Skeletal muscle satellite cell (primary cell): ENCODE results near the gene ENOX1.

Experiments used
- H3K27me3 ChIP-seq: 2 replicates; pipeline ENCODE4 v1.7.0; 2013; ENCODE audit warnings: low read length; ENCODE audit not compliant: control insufficient read depth, insufficient read depth
- H3K36me3 ChIP-seq: 2 replicates; pipeline ENCODE4 v1.7.0; 2013; ENCODE audit warnings: mild to moderate bottlenecking, control low read depth, low read length; ENCODE audit not compliant: insufficient read depth
- H3K4me1 ChIP-seq: 2 replicates; pipeline ENCODE4 v1.7.0; 2013; ENCODE audit warnings: low read length; ENCODE audit not compliant: control insufficient read depth, insufficient read depth
- H3K4me2 ChIP-seq: 2 replicates; pipeline ENCODE4 v1.7.0; 2013; ENCODE audit warnings: mild to moderate bottlenecking, low read length
- H3K4me3 ChIP-seq: 2 replicates; pipeline ENCODE4 v1.7.0; 2013; ENCODE audit warnings: low read length
- H3K9ac ChIP-seq: 2 replicates; pipeline ENCODE4 v1.7.0; 2013; ENCODE audit warnings: mild to moderate bottlenecking, low read depth, low read length, moderate library complexity
- H3K9me3 ChIP-seq: replicated peaks from 2 replicates; pipeline ENCODE4 v1.7.0; 2013; ENCODE audit warnings: mild to moderate bottlenecking, control low read depth, low read length

The ENOX1 gene

GRCh38 chr13:43339805-43340550 lies 446.8 kb downstream of the ENOX1 start:
- no peaks in the 10 kb centered on the region for H3K27me3 ChIP-seq
- H3K4me2 ChIP-seq, result no peak overlapping the region
- H3K4me1 ChIP-seq, result no peaks in the 10 kb centered on the region
- H3K9me3 ChIP-seq, result no peaks in the 10 kb centered on the region
- no peaks in the 10 kb centered on the region for H3K36me3 ChIP-seq
- H3K4me3 ChIP-seq, result no peak overlapping the region
- H3K9ac ChIP-seq, result no peak overlapping the region

- Histone ChIP-seq H3K4me1 (no peaks in the 10 kb centered on the region), H3K27me3 (no peaks in the 10 kb centered on the region), H3K4me2 (no peak overlapping the region), H3K9ac (no peak overlapping the region), H3K4me3 (no peak overlapping the region), H3K9me3 (no peaks in the 10 kb centered on the region), H3K36me3 (no peaks in the 10 kb centered on the region)
These were observed 447.5 kb downstream of the ENOX1 start for GRCh38 chr13:43339145-43339804.

GRCh38 chr13:43335764-43336163 lies 451.0 kb downstream of the ENOX1 start:
- Histone ChIP-seq H3K4me1 (no peaks in the 10 kb centered on the region), H3K9ac (no peak overlapping the region), H3K36me3 (no peaks in the 10 kb centered on the region), H3K4me2 (no peak overlapping the region), H3K27me3 (no peaks in the 10 kb centered on the region), H3K4me3 (no peak overlapping the region), H3K9me3 (no peaks in the 10 kb centered on the region)

- no peak overlapping the region for H3K4me2 ChIP-seq
- H3K9ac ChIP-seq, result no peak overlapping the region
- no peaks in the 10 kb centered on the region for H3K4me1 ChIP-seq
- no peaks in the 10 kb centered on the region for H3K9me3 ChIP-seq
- no peaks in the 10 kb centered on the region for H3K36me3 ChIP-seq
- H3K4me3 ChIP-seq, result no peak overlapping the region
- no peaks in the 10 kb centered on the region for H3K27me3 ChIP-seq
These were observed 453.6 kb downstream of the ENOX1 start for GRCh38 chr13:43333176-43333575.

- Histone ChIP-seq H3K9me3 (no peaks in the 10 kb centered on the region), H3K27me3 (no peaks in the 10 kb centered on the region), H3K36me3 (no peaks in the 10 kb centered on the region), H3K4me3 (no peak overlapping the region), H3K4me1 (no peaks in the 10 kb centered on the region), H3K4me2 (no peak overlapping the region), H3K9ac (no peak overlapping the region)
These were observed 455.1 kb downstream of the ENOX1 start for GRCh38 chr13:43331672-43332071.

GRCh38 chr13:43329702-43330101 lies 457.1 kb downstream of the ENOX1 start:
- Histone ChIP-seq H3K9me3 (no peaks in the 10 kb centered on the region), H3K36me3 (no peaks in the 10 kb centered on the region), H3K4me2 (no peak overlapping the region), H3K27me3 (no peaks in the 10 kb centered on the region), H3K4me3 (no peak overlapping the region), H3K9ac (no peak overlapping the region), H3K4me1 (peaks cover under 1% of the 10 kb centered on the region)

- no peak overlapping the region for H3K4me3 ChIP-seq
These were observed 457.9 kb downstream of the ENOX1 start for GRCh38 chr13:43328907-43329306.

GRCh38 chr13:43326100-43326499 lies 460.7 kb downstream of the ENOX1 start:
- Histone ChIP-seq H3K4me2 (no peak overlapping the region), H3K9me3 (no peaks in the 10 kb centered on the region), H3K4me1 (peaks cover 3% of the 10 kb centered on the region), H3K4me3 (no peak overlapping the region), H3K36me3 (no peaks in the 10 kb centered on the region), H3K9ac (no peak overlapping the region), H3K27me3 (no peaks in the 10 kb centered on the region)

More at GRCh38 chr13:43328907-43329306, 457.9 kb downstream of the ENOX1 start:
- H3K4me2 ChIP-seq, result no peak overlapping the region
- no peak overlapping the region for H3K9ac ChIP-seq
- peaks cover 3% of the 10 kb centered on the region for H3K4me1 ChIP-seq
- no peaks in the 10 kb centered on the region for H3K9me3 ChIP-seq
- no peaks in the 10 kb centered on the region for H3K36me3 ChIP-seq
- no peaks in the 10 kb centered on the region for H3K27me3 ChIP-seq

- no peak overlapping the region for H3K4me3 ChIP-seq
- H3K9ac ChIP-seq, result no peak overlapping the region
- no peaks in the 10 kb centered on the region for H3K27me3 ChIP-seq
- no peaks in the 10 kb centered on the region for H3K9me3 ChIP-seq
- no peaks in the 10 kb centered on the region for H3K36me3 ChIP-seq
- H3K4me1 ChIP-seq, result peaks cover 3% of the 10 kb centered on the region
- no peak overlapping the region for H3K4me2 ChIP-seq
These were observed 461.1 kb downstream of the ENOX1 start for GRCh38 chr13:43325636-43326035.

- Histone ChIP-seq H3K4me3 (no peak overlapping the region), H3K36me3 (no peaks in the 10 kb centered on the region)
These were observed 462.6 kb downstream of the ENOX1 start for GRCh38 chr13:43324129-43324528.

GRCh38 chr13:43319617-43320444 lies 466.9 kb downstream of the ENOX1 start:
- Histone ChIP-seq H3K27me3 (no peaks in the 10 kb centered on the region), H3K4me3 (no peak overlapping the region), H3K4me2 (no peak overlapping the region), H3K9ac (no peak overlapping the region), H3K36me3 (no peaks in the 10 kb centered on the region), H3K4me1 (peaks cover 16% of the 10 kb centered on the region), H3K9me3 (no peaks in the 10 kb centered on the region)

More at GRCh38 chr13:43324129-43324528, 462.6 kb downstream of the ENOX1 start:
- Histone ChIP-seq H3K9ac (no peak overlapping the region), H3K4me2 (no peak overlapping the region), H3K27me3 (no peaks in the 10 kb centered on the region), H3K9me3 (no peaks in the 10 kb centered on the region), H3K4me1 (peaks cover 3% of the 10 kb centered on the region)
